Loucy (cell line): Measurements from ENCODE around the gene BOLL.

Source experiments
- CTCF ChIP-seq: fragments of 200-600 bp; sonication (generic); conservative IDR thresholded peaks from 2 replicates; pipeline ENCODE4 v1.5.1; 2014; ENCODE audit warnings: mild to moderate bottlenecking, antibody characterized with exemption, low read length
- EZH2phosphoT487 ChIP-seq: fragments of 200-600 bp; IDR thresholded peaks from 2 replicates; pipeline ENCODE4 v1.6.1; 2018; ENCODE audit warnings: antibody characterized with exemption, mild to moderate bottlenecking, moderate library complexity, borderline replicate concordance

GRCh38 chr2:197799068-197799467, 13.9 kb upstream of the BOLL start:
- TF ChIP-seq CTCF (no peak), EZH2phosphoT487 (no peak)
